NCI-H2171 treated with DMSO at 0.1 percent for 48 hours (cell line): ENCODE measurements around the gene P2RY13.

Experiments used
- DNase-seq: peaks from one replicate; lab custom pipeline; 2025; lab: John Stamatoyannopoulos, UW

The P2RY13 gene

DNA sequence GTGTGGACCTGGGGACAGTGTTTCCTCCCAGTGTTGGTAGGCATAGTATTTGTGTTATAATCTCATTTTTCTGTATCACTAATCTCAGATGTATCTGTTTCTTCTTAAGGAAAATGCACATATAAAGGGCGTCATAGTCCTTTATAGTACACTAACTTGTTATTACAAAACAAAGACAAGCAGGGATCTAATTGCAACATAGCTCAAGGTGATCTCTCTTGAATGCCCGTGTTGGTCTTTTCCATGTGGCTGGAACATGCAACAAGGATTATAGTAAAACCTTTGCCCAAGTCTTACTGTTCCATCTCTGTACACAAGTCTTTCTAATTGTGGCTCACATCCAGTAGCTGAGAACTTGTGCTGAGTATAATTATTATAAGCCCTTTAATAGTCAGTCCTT, 9.2 kb downstream of the P2RY13 start:
- DNase-seq: no peak

DNA sequence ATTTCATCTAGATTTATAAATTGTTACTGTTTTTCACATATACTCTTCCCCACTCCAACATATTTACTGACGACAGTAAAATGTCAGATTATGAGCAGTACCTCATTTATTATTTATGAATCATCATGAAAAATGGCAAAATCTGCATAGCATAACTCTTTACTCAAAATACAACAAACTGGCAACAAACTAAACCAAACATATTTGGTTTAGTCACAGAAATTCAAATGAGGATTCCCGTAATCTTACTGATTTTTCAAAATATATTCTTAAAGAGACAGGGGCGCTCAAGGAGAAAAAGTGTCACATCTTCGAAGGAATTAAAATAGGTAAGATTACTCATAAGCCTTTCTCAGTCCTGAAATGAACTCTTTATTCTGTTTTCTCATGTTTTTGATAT, 9.7 kb downstream of the P2RY13 start:
- no peak for DNase-seq

DNA sequence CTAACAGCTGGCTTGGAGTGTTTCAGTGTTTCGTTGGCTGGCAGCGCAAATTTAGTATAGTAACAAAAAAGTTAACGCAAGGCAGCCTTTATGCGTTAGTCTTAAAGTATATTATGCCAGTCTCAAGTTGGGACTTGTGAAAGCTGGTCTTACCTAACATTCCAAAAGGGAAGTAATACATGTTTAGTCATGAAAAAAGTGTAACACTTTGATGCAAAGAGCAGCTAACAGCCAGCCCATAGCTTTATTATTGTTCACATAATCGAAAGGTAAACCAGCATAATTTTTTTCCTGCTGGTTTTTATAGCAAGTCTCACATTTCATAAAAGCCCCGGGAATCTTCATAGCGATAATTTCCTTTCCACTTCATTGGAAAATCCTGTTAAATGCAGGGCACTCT, 10.4 kb downstream of the P2RY13 start:
- no peak for DNase-seq

DNA sequence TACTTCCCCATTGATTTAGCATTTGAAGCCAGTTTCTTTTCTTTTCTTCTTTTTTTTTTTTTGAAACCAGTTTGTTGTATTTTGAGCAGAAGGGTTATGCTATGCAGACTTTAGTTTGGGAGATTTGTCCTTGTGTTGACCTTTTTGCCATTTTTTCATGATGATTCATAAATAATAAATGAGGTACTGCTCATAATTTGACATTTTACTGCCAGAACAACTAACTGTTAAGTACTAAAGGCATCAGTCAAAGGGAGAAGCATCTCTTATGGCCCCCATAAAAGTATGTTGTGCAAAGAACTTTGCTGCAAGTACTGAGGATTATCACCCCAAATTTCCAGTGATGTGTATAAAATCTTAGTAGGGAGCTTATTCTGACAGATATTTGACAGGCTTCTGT, 11.0 kb downstream of the P2RY13 start:
- DNase-seq: no peak

DNA sequence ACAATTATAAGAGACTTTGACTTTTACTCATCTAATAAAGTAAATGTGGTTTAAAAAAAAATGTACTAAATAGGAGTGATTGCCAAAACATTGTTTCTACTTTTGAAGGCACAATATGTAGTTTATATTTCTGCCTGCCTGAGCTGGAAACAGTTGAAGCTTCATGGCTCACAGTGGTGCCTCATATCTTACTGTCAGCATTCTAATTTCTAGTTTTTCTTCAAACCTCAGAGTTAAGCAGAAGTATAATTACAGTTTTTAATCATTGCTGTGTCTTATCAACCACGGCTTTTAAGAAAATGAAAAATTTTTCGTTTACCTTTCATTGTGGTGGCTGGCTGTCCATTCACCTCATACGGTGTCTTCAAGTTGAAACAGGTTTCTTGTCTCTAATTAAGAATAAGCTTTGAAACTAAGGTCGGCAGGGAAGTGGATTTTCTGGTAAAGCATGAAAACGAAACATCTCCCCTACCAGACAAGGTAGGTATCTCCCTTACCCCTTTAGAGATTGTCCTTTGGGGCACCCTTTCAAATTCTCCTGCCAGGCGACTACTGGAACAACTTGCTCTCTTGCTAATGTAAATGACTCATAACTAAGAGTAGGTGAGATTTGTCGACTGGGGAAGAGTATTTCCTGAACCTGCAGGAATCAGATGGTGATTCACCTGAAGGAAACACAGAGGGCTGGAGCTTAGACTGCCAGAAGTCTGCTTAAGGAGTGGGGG, 12.9 kb downstream of the P2RY13 start, which contains the start of gene GPR87:
Gene GPR87 (minus strand): TSS at position 554 of the 725 bp plus-strand sequence. CDS start 16,720 bp downstream, outside the sequence.
- DNase-seq: no peak

DNA sequence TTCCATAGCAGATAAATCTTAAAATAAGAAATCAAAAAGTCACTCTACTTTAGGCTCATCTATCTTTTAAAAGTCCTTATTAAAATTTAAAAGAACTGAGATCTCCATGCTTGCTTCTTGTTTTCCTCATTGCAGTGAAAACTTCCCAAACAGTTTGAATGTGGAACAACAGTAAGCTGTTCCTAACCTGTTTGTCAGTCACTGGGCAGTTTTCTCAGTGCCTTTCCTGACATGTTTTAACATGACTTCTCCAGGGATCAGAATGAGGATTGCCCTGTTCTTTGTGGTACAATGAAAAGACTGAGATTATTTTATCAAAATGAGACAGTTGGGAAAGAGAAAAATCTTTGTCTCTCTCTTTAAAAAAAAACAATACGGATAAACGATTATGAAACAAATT, 13.5 kb downstream of the P2RY13 start:
- DNase-seq: no peak

DNA sequence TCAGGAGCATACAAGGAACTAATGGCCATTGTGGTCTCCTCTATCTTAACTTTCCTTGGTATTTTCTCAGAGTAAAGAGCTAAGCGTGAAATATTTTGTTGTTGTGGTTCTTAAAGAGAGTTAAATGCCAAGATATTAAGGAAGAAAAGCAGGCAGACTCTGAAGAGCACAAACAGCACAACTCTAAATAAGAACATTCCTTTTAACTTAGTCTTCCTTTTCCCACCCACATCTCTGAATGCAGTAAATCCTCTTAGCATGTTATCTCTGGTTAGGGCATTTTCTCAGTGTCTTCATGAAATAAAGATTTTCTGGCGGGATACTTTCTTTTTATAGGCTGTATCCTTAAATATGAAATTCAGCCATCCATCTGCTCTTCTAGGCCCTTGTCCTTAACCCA, 14.2 kb downstream of the P2RY13 start:
- DNase-seq: no peak

DNA sequence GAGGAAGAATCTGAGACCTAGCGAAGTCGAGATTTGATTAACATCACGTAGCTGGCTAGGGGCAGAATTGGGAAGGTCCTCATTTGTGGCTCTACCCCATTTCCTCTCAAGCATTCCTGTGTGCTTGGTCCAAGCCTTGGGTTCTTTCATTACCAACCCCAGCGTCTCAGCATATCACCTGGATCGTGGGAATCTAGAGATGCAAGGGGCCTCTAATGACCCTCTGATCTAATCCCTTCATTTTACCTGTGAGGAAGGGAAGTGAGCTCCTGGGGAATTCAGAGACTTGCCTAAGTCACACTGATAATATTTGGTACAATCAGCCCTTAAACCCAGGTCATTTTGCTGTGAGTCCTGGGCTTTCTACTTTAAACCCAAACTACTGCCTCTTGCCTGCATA, 14.8 kb downstream of the P2RY13 start:
- no peak for DNase-seq

DNA sequence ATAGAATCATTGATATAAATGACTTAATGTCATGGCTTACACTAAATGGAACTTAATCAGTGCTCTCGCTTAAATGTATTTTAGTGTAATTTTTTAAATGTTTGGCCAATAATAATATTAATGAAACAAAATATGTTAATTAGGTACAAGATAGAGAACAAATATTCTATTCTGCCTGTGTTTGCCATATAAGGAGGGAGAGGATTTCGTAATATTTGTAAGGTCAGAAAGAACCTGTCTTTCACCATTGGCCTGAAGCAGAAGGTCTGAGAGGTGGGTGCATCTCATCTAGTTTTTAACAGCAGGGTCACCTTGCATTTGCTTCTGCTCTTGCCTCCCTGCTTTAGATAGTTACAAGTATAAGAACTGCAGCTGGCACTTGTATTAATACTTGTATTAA, 15.2 kb downstream of the P2RY13 start:
- DNase-seq: no peak

DNA sequence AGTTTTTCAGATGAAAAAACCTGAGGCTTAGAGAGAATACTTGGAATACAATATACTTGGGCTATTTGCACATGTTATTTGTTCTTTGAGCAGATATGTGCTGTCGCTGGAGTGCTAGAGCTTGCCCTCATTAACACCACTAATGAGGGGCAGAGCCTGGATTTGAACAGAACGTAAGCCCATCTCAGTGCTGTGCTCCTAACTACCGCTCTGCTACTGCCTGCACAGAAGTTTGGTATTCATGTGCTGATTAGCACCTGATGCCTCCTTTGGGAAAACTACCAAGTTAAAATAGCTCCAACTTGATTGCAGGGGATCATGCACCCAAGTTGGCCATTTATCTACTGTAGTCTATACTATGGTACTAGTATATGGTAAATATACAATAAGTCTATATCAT, 16.4 kb downstream of the P2RY13 start:
- no peak for DNase-seq

DNA sequence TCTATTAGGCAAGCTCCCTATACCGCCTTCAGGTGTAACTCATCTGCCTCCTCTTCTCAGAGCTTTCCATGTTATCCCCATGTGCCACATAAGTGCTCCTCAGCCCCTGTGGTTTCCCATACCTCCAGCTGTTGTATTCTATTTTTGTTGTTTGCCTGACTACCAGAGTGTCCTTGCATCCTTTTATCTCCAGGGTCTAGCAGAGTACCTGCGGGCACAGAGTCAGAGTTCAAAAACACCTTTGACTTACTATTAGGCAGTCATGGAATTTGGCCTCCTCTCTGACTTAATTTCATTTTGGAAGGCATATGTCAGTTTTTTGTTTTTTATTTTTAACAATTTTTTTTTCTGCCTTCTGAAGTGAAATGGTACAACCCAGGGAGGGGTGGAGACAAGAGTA, 19.8 kb downstream of the P2RY13 start:
- no peak for DNase-seq

DNA sequence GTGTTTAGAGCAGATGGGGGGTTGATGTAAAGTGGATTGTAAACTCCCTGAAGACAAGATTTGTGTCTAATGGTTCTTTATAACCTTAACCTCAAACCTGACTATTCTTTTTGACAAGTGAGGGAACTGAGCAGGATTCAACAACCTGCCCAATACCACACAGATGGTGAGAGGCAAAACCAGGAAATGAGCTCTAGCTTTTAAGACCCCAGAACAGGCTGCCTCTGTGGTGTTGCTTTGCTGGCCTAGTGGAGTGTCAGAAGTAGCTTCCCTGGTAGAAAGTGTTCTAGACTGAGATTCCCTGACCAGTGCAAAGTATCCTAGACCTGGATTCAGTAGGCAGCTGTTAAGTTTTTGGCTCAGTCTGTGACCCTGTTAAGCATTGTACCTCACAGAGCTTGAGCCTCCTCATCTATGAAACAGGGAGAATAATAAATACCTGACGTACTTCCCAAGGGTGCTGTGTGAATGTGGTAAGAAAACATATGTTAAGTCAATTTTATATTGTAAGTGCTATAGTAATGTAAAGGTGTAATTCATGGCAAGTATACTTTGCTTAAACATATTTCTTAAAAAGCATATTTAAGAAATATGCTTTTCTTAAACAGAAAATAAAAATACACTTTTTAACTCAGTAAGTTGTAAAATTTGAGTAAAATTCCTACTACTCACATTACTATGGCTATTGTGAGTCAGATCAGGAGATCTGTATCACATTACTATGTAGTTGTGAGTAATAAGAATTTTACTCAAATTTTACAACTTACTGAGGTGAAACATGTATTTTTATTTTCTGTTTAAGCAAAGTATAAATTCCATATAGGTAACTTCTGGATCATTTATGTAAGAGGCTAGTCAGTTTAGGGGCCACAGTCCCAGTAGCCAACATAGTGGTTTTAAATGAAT, 21.5 kb downstream of the P2RY13 start:
- DNase-seq: no peak

DNA sequence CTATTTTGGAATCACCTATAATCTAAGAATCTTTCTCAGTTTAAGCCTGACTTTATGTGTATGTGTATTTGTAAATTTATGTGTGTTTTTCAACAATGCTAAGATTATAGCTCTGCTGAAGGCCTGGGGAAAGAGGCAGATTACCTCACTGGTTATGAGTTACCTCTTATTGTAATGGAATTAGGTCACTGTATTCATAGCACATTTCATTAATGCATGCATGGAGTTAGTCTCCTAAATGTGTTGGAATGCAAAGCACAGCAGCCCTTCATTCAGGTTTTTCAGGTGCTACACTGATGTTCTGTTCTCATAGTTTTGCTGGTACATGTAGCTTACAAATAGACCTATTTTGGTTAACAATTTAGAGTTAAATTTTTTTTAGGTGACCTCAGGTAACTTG, 22.2 kb downstream of the P2RY13 start:
- no peak for DNase-seq

DNA sequence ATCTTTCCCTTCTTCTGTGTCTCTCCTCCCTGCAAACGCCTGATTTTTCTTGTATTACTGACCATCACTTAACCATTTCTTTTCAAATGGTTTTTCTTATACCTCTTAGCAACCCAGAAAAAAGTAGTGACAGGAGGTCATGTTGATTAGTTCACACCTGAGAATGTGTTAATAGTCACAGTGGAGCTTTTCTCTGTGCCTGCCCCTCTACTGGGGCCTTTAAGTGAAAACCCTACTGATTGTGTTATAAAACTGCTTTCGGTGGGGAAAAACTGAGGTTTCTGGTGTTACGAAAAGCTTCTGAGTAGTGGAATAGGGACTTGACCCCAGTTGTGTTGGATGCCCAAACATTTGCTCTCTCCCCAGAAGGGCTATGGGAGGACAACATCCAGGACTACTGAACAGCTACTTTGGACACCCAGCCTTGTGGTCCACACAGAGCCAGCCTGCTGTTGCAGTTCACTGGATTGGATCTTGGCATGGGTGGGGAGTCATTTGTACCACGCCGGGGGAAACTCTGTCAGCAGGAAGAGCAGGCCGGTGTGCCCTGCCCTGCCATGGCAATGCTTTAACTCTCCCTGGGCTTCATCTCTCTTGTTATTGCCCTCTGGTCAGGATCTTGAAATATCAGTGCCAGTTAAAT, 23.1 kb downstream of the P2RY13 start:
- no peak for DNase-seq

DNA sequence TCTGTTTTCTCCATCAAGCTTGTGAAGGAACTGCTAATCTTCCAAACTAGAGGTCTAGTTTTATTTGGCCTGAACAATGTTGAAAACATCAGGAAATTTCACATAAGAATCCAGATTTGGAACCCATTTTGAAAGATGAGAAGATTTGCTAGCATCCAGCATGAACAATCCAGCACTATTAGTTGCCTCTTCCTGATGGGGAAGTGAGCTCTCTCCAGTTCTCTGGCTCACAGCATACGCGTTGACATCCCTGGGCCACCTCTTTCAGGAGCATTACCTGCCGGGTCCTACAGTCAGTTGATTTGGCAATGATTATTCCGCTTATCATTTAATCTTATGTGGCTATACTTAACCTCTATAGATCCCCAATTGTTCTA, 23.6 kb downstream of the P2RY13 start:
- no peak for DNase-seq

DNA sequence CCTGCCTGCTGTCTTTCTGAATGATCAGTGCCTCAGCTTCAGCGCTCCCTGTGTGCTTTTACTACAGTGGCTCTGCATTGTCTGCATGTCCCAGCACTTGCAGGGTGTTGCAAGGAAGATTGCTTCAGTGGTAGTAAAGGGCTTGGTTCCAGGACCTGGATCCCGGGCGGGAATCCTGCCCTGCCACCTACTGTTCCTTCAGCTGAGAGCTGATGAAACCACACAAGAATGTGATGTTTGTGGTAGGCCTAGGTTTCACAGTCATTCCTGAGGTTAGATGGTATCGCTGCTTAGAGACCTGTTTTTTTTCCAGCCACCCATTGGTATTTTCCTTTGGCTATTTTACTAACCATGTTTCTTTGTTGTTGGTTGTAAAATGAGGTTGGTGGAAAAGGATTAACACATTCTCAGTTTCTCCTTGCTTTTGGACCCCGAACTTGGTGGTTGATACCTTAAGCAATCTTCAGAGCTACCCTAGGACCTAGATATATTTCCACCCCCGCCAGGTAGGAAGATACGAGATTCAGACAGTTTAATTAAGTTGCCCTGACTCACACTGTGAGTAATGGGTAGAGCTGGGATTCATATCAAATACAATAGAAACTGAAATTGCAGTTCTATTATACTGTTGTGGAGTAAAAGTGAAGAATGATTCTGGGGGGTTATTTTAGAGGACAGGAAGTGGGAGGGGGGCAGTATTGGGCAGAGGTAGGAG, 24.1 kb downstream of the P2RY13 start:
- no peak for DNase-seq

DNA sequence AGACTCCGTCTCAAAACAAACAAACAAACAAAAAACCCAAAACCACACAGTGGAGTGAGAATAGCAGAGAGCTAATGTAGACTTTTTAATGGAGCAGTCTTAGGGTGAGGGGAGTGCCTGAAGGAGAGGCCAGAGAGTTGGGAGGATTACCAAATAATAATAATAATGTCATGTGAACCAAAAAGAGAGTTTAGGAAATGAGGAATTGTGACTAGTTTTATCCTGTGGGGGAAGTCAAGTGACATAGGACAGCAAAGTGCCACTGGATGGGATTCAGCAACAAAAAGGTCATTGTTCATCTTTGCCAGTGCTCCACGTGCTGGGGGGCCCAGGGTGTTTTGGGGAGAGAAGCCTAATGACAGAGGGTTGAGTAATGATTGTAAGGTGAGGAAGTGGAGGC, 25.6 kb downstream of the P2RY13 start:
- DNase-seq: no peak

DNA sequence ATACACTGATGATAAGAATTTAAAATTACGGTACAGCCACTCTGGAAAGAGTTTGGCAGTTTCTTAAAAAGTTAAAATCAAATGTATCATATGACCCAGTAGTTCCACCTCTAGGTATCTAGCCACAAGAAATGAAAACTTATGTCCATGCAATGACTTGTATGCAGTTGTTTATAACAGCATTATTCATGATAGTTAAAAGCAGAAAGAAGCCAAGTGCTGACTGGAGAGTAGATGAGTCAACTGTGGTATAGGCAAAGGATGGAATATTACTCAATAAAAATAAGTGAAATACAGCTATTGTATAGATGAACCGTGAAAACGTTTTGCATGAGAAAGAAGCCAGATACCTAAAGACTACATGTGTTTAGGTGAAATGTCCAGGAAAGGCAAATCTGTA, 27.6 kb downstream of the P2RY13 start:
- no peak for DNase-seq

DNA sequence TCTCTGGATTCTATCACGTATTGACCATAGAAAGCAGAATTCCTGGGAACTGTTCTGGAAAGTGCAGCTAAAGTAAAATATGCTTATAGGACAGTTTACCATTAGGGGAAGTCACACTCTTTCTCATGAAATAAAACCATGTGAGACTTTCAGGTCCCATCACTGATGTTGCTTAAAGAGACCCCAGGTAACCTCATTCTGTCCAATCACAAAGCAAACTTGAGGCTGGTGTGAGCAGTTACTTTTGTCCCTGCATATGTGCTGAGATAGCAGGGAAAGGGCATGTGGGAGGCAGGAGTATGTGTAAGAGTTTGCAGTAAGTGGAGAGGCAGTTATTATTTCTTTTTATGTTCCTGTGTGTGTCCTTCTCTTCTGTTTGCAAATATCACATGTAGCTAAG, 28.8 kb downstream of the P2RY13 start:
- DNase-seq: no peak

DNA sequence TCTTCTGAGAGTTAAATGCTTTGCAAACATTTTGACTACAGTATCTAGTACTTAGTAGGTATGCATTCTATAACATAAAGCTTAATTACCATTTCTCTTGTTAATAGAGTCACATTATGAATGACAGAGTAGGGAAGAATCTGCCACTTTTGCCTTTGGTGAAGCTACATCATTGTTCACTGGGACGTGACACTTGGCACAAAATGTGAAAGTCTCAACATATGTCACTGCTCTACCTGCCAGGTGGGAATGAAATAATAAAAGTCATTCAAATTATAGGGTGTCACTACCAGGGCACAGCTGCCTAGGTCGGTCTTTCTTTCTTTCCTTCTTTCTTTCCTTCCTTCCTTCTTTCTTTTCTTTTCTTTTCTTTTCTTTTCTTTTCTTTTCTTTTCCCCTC, 30.3 kb downstream of the P2RY13 start:
- peak; percentile 83 for DNase-seq

DNA sequence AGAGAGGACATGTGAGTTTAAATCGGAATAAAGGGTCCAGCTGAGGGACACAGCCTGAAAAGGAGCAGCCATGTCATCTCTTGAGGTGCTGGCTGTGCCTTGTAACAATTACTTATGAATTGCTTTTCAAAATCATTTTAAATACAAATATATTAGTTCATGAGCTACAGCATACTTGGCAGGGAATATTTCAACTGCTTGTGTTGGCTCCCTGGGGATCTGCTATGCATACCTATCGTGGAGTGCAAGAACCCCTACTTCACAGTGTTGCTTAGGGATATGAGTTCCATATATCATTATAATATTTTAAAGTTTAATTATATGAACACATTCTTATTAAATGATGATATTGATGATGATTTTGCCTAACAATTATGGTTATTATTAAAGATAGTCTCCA, 31.9 kb downstream of the P2RY13 start:
- no peak for DNase-seq

DNA sequence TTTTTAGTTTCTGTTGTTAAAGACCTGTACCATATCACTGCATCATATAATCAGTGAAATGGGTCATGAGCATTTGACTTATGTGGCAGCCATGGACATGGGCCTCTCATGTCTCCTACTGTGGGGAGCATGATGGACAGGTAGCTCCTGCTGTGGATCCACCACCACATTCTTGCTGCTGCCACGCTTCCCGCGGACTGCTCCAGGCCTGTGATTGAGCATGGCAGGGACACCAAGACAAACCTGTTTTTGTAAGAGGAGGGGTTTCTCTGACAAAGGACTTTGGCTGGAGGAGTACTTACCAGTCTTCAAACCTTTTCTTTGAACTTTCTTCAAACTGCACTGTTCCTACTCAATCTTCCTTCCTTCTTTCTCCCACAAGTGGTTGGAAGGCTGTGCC, 33.1 kb downstream of the P2RY13 start:
- no peak for DNase-seq
